Measurements from ENCODE around the gene PKIB. TPM values are rescaled to one million over a fixed set of nuclear protein-coding genes. Genes with fewer than 3 reads are reported as not detected.

PKIB gene
- total RNA-seq, 4 donors from 2014 or later, result 1.1 to 9.8 (median 4.5) TPM

- no peak for DNase-seq (ENCODE audit: low spot score)
- no peak for ATAC-seq (ENCODE audit: low FRiP score)
- TF ChIP-seq, protein P1, sequence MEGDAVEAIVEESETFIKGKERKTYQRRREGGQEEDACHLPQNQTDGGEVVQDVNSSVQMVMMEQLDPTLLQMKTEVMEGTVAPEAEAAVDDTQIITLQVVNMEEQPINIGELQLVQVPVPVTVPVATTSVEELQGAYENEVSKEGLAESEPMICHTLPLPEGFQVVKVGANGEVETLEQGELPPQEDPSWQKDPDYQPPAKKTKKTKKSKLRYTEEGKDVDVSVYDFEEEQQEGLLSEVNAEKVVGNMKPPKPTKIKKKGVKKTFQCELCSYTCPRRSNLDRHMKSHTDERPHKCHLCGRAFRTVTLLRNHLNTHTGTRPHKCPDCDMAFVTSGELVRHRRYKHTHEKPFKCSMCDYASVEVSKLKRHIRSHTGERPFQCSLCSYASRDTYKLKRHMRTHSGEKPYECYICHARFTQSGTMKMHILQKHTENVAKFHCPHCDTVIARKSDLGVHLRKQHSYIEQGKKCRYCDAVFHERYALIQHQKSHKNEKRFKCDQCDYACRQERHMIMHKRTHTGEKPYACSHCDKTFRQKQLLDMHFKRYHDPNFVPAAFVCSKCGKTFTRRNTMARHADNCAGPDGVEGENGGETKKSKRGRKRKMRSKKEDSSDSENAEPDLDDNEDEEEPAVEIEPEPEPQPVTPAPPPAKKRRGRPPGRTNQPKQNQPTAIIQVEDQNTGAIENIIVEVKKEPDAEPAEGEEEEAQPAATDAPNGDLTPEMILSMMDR (IDR thresholded peaks at IDR 0.05), result no peak
Measured at GRCh38 chr6:122772724-122773415, 162.7 kb downstream of the PKIB start.

Small RNAs within 50 kb of the gene (small RNA-seq; reads per million reads assigned to genes)
- not detected for gene RN7SL564P

Other genes with a start within 250 kb of the PKIB start
- gene HSF2, start 210.8 kb upstream of the PKIB start, total RNA-seq, result 10 to 100 TPM in 3 of 4 donors, 1 to 10 TPM in 1; 8.9 to 19.5 (median 13.5) TPM
- gene SERINC1, start 138.6 kb upstream of the PKIB start, total RNA-seq, result 100 to 1,000 TPM; 233 to 277 (median 250) TPM
- gene FABP7, start 169.3 kb downstream of the PKIB start, total RNA-seq, result not detected
- gene SMPDL3A, start 178.9 kb downstream of the PKIB start, total RNA-seq, result 10 to 100 TPM in 3 of 4 donors, 1 to 10 TPM in 1; 5.8 to 19.1 (median 15.1) TPM